Fibroblast of lung (primary cell): ENCODE results near the gene PYHIN1.

Source experiments
- EZH2 ChIP-seq: IDR thresholded peaks from 2 replicates; pipeline ENCODE4 v1.5.1; 2012; ENCODE audit warnings: low read length, control low read depth, mild to moderate bottlenecking; ENCODE audit errors: missing control alignments
- TF ChIP-seq, protein P1 (sequence below), 2 donors: IDR thresholded peaks in 1 of 2; conservative IDR thresholded peaks in 1 of 2; 1 replicate in 1 of 2; 2 replicates in 1 of 2; pipeline ENCODE4 v1.5.1; 2011 to 2012; ENCODE audit warnings: low read length in 2 of 2, control low read depth in 1 of 2, inconsistent platforms in 1 of 2, low read depth in 1 of 2, mild to moderate bottlenecking in 1 of 2

DNA sequence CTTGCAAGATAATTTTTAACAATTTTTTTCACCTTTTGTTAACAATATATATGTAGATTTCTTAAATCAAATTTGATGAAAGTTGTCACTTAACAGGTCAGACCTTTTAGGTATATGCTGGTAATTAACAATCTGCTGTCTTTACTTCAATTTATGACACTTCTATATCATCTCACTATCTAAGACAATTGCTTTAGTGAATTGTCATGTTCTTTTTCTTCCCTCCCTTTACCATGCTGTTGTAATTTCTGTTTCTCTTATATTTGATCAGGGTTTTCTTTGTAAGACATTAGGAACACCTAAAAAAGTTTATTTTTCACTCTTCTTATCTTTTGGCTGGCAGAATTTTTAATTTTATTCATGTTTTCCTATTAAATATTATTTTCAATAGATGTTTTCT, 80.4 kb downstream of the PYHIN1 start:
- TF ChIP-seq, protein P1, sequence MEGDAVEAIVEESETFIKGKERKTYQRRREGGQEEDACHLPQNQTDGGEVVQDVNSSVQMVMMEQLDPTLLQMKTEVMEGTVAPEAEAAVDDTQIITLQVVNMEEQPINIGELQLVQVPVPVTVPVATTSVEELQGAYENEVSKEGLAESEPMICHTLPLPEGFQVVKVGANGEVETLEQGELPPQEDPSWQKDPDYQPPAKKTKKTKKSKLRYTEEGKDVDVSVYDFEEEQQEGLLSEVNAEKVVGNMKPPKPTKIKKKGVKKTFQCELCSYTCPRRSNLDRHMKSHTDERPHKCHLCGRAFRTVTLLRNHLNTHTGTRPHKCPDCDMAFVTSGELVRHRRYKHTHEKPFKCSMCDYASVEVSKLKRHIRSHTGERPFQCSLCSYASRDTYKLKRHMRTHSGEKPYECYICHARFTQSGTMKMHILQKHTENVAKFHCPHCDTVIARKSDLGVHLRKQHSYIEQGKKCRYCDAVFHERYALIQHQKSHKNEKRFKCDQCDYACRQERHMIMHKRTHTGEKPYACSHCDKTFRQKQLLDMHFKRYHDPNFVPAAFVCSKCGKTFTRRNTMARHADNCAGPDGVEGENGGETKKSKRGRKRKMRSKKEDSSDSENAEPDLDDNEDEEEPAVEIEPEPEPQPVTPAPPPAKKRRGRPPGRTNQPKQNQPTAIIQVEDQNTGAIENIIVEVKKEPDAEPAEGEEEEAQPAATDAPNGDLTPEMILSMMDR (conservative IDR thresholded peaks at IDR 0.05 in 1 of 2, IDR thresholded peaks at IDR 0.05 in 1 of 2; ENCODE audit: low read depth in 1 of 2, low read length in 2 of 2): no peak
- TF ChIP-seq EZH2: no peak
